ENCODE results near the gene PAPSS2.
"Not testable (repeated sequence)": the region's sequence is repeated elsewhere in the genome, so short reads cannot be mapped to it uniquely, and the experiment has no call there.

PAPSS2 gene

DNA sequence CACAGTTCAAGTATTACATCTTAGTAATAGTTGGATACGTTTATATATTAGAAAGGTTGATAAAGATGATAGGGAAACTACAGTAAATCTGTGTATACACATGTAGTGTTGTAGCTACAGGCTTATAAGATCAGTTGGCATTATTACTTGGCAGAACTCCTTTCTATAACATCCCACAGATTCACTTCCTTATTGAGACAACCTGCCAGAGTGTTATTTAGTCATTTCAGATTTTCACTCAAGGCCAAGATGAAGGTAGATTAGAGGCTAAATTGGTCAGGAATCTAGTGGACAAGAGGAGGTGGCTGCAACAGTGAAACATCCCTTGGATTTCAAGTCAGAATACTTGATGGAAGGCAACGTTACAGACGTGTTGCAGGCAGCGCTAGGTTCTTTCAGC is 63.0 kb downstream of the PAPSS2 start:
- Mint-ChIP-seq H3K4me1 (ENCODE audit: low read depth) (no peaks in the 10 kb centered on the region), H3K27ac (no peak overlapping the region), H3K9me3 (no peaks in the 10 kb centered on the region), H3K4me3 (no peak overlapping the region), H3K27me3 (ENCODE audit: low read depth) (peaks cover 19% of the 10 kb centered on the region), H3K36me3 (ENCODE audit: low read depth) (no peaks in the 10 kb centered on the region)

DNA sequence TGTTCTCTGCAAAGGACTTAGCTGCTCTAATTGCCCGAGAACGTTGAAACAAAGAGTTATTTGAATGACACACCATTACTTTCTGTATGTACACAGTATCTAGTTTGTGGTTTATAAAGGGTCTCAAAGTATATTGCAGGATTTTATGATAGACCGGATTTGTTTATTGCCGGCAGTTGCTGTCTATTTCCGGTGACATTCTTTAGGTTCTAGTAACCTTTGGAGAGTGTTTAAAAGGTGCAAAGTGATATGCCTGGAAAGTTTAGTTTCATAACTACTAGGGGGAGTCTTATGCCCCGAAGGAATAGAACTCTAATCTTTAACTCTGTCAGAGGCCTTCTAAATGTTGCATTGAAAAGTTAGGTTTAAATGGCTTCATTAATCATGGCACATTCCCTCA is 63.8 kb downstream of the PAPSS2 start:
- Mint-ChIP-seq H3K27ac (no peak overlapping the region), H3K36me3 (ENCODE audit: low read depth) (no peaks in the 10 kb centered on the region), H3K9me3 (no peaks in the 10 kb centered on the region), H3K4me1 (ENCODE audit: low read depth) (no peaks in the 10 kb centered on the region), H3K27me3 (ENCODE audit: low read depth) (peaks cover 19% of the 10 kb centered on the region), H3K4me3 (no peak overlapping the region)

DNA sequence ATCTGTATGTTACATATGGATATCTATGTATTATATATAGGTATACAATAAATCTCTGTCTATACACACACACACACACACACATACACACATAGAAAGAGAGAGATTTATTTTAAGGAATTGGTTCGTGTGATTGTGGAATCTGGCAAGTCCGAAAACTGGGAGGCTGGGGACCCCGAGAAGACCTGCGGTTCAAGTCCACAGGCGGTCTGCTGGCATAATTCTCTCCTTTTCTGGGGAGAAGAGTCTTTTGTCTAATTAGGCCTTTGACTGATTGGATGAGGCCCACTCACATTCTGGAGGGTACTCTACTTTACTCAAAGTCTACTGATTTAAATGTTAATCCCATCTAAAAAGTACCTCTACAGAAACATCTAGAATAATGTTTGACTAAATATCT is 65.1 kb downstream of the PAPSS2 start:
- Mint-ChIP-seq H3K36me3 (ENCODE audit: low read depth) (no peaks in the 10 kb centered on the region), H3K27ac (no peak overlapping the region), H3K27me3 (ENCODE audit: low read depth) (peaks cover 22% of the 10 kb centered on the region), H3K4me1 (ENCODE audit: low read depth) (no peaks in the 10 kb centered on the region), H3K4me3 (no peak overlapping the region), H3K9me3 (no peaks in the 10 kb centered on the region)

DNA sequence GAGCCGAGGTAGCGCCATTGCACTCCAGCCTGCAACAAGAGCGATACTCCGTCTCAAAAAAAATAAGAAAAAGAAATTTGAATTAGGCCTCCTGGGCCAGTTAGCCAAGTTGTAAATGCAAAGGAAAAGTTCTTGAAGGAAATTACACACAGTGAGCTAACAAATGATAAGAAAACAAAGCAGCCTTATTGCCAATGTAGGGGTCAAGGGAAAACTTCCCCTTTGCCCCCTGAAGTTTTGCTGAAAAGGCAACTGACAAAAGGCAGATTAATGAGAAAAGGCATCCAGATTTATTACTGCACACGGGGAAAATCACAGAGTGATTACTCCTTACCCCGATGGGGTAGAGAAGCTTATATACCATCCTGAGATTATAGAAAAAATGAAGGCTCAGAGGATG is 70.3 kb downstream of the PAPSS2 start:
- Mint-ChIP-seq H3K27me3 (ENCODE audit: low read depth) (peaks cover 21% of the 10 kb centered on the region), H3K9me3 (no peaks in the 10 kb centered on the region), H3K27ac (no peak overlapping the region), H3K4me3 (no peak overlapping the region), H3K4me1 (ENCODE audit: low read depth) (no peaks in the 10 kb centered on the region), H3K36me3 (ENCODE audit: low read depth) (no peaks in the 10 kb centered on the region)

DNA sequence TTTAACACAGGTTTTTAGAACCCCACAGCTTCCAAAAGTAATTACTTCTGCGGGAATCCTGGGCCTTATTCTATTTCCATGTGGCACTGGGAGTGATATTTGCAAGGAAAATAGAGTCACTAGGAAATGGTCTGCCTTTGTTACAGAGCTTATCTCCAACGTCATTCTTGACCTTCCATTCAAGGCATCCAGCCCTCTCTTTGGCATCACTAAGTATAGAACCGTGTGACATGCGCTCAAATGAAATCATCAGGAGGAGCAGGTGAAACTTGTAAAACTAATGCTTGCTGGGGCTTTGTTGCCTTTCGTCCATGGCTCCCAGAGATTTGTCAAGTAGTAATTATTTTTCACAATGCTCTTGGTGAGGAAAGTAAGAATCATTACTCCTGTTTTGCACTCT is 73.4 kb downstream of the PAPSS2 start:
- H3K4me1 Mint-ChIP-seq (ENCODE audit: low read depth) = no peaks in the 10 kb centered on the region
- H3K36me3 Mint-ChIP-seq (ENCODE audit: low read depth) = no peaks in the 10 kb centered on the region
- H3K27me3 Mint-ChIP-seq (ENCODE audit: low read depth) = peaks cover 31% of the 10 kb centered on the region
- H3K9me3 Mint-ChIP-seq = no peaks in the 10 kb centered on the region
- H3K27ac Mint-ChIP-seq = no peak overlapping the region
- no peak overlapping the region for H3K4me3 Mint-ChIP-seq

DNA sequence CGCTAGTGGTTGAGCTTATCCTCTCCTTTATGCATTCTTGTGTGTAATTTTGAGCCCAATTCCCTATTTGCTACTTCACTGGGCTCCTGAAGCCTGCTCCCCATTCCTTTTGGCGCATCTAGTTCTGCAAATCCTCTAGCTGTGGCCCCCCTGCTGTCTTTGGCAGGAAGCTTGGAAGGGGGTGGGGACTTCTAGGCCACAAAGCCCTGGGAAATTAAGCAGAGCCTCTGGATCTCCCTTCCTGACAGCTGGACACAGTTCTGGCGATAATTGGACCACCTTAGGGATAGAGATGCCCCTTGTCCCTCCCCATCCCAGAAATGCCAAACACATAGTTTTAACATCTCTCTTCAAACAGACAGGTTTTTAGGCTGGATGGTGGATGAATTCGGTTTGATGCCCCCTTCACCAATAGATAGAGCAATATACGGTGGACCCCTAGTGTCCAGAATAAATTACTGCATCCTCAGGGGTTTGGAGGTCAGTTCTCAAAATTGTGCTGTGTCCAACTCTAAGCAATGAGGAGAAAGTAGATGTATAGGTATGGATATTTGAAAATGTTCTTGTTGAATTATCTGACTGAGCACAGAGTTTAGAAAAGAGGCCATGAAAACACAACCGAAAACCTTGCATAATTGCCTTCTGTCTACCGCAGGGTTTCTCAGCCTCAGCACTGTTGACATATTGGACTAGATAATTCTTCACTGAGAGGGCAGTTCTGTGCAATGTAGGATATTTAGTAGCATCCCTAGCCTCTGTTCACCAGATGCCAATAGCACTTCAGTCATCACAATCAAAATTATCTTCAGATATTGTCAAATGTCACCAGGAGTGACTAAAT is 75.5 kb downstream of the PAPSS2 start:
- peaks cover 32% of the 10 kb centered on the region for H3K27me3 Mint-ChIP-seq (ENCODE audit: low read depth)
- no peaks in the 10 kb centered on the region for H3K4me1 Mint-ChIP-seq (ENCODE audit: low read depth)
- H3K27ac Mint-ChIP-seq = no peak overlapping the region
- H3K4me3 Mint-ChIP-seq = no peak overlapping the region
- no peaks in the 10 kb centered on the region for H3K9me3 Mint-ChIP-seq
- H3K36me3 Mint-ChIP-seq (ENCODE audit: low read depth) = no peaks in the 10 kb centered on the region

DNA sequence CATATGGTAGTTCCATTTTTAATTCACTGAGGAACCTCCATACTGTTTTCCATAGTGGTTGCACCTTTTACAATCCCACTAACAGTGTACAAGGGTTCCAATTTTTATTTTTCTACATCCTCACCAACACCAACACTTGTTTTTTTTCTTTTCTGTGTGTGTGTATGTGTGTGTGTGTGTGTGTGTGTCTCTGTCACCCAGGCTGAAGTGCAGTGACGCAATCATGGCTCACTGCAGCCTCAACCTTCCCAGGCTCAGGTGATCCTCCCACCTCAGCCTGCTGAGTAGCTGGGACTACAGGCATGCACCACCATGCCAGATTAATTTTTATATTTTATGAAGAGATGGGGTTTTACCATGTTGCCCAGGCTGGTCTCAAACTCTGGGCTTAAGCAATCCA is 78.6 kb downstream of the PAPSS2 start:
- peaks cover 25% of the 10 kb centered on the region for H3K27me3 Mint-ChIP-seq (ENCODE audit: low read depth)
- H3K4me1 Mint-ChIP-seq (ENCODE audit: low read depth); H3K9me3 Mint-ChIP-seq; H3K36me3 Mint-ChIP-seq (ENCODE audit: low read depth); H3K27ac Mint-ChIP-seq; H3K4me3 Mint-ChIP-seq: not testable (repeated sequence)

DNA sequence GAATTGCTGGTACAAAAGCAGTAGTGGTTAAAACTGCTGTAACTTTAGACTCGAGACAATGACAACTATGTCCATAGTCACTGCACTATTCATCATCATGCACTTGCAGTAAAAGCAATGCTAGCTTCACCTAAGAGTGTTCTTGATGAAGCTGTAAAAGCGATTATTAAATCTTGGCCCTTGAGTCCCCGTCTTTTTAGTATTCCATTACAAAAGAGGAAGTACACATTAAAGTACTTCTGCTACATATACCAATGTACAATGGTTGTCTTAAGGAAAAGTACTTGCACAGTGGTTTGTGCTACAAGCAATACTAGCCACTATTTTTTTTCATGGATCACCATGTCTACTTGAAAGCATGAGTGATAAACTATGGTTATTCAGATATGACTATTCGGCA is 80.0 kb downstream of the PAPSS2 start:
- Mint-ChIP-seq H3K4me1 (ENCODE audit: low read depth) (no peaks in the 10 kb centered on the region), H3K36me3 (ENCODE audit: low read depth) (no peaks in the 10 kb centered on the region), H3K4me3 (no peak overlapping the region), H3K27ac (no peak overlapping the region), H3K9me3 (no peaks in the 10 kb centered on the region), H3K27me3 (ENCODE audit: low read depth) (peaks cover 17% of the 10 kb centered on the region)

DNA sequence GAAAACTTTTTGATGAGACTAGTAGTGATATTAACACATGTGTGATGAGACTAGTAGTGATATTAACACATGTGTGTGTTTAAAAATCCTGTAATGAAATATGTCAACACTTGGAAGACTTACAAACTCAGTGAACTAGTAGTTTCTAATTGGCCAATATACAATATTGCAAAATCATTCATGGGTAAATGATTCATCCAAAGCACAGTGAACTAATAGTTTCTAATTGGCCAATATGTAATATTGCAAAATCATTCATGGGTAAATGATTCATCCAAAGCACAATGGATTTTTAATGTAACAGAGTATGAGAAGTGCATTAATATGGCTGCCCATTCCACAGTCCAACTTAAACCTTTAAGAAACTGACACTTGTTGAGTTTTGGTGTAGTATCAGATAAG is 80.6 kb downstream of the PAPSS2 start:
- H3K27me3 Mint-ChIP-seq (ENCODE audit: low read depth) = peaks cover 11% of the 10 kb centered on the region
- no peak overlapping the region for H3K27ac Mint-ChIP-seq
- H3K36me3 Mint-ChIP-seq (ENCODE audit: low read depth) = no peaks in the 10 kb centered on the region
- no peak overlapping the region for H3K4me3 Mint-ChIP-seq
- H3K4me1 Mint-ChIP-seq (ENCODE audit: low read depth) = no peaks in the 10 kb centered on the region
- no peaks in the 10 kb centered on the region for H3K9me3 Mint-ChIP-seq

DNA sequence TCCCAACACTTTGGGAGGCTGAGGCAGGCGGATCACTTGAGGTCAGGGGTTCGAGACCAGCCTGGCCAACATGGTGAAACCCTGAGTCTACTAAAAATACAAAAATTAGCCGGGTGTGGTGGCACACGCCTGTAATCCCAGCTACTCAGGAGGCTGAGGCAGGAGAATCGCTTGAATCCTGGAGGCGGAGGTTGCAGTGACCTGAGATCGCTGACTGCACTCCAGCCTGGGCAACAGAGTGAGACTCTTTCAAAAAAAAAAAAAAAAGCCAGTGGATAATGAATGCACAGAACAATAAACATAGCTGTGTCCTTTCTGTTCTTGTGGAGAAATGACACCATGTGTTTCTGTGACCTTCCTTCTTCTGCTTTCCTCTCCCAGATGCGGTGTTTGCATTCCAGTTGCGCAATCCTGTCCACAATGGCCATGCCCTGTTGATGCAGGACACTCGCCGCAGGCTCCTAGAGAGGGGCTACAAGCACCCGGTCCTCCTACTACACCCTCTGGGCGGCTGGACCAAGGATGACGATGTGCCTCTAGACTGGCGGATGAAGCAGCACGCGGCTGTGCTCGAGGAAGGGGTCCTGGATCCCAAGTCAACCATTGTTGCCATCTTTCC is 83.4 kb downstream of the PAPSS2 start:
- H3K4me1 Mint-ChIP-seq (ENCODE audit: low read depth); H3K27me3 Mint-ChIP-seq (ENCODE audit: low read depth); H3K36me3 Mint-ChIP-seq (ENCODE audit: low read depth); H3K4me3 Mint-ChIP-seq; H3K9me3 Mint-ChIP-seq; H3K27ac Mint-ChIP-seq: not testable (repeated sequence)

DNA sequence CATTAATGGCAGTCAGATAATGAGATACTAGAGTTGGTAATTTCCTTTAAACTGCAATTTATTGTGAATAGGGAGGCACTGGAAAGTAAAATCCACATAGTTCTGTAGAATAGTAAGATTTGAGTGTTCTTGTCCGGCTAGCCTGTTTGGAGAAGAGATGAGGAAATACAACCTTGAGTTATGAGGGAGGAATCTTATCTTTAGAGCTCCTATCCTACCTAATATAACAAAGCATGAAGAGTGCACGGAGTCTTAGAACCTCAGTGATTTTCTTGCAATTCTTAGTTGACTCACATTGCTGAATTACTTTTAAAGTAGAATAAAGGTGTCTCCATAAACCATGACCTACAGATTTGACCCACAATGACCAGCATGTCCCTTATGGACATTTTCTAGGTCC is 84.9 kb downstream of the PAPSS2 start:
- Mint-ChIP-seq H3K4me3 (no peak overlapping the region), H3K4me1 (ENCODE audit: low read depth) (no peaks in the 10 kb centered on the region), H3K27me3 (ENCODE audit: low read depth) (peaks cover 4% of the 10 kb centered on the region), H3K36me3 (ENCODE audit: low read depth) (peaks cover 2% of the 10 kb centered on the region), H3K27ac (no peak overlapping the region), H3K9me3 (no peaks in the 10 kb centered on the region)

DNA sequence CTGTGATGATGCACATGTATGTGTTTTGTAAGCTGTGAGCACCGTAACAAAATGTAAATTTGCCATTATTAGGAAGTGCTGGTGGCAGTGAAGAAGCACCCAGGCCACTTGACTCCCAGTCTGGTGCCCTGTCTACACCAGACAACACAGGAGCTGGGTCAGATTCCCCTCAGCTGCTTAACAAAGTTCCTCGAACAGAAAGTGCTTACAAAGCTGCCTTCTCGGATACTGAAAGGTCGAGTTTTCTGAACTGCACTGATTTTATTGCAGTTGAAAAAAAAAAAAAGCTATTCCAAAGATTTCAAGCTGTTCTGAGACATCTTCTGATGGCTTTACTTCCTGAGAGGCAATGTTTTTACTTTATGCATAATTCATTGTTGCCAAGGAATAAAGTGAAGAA is 87.2 kb downstream of the PAPSS2 start:
- Mint-ChIP-seq H3K4me3 (no peak overlapping the region), H3K4me1 (ENCODE audit: low read depth) (peaks cover 3% of the 10 kb centered on the region), H3K36me3 (ENCODE audit: low read depth) (peaks cover 2% of the 10 kb centered on the region), H3K27ac (no peak overlapping the region), H3K27me3 (ENCODE audit: low read depth) (no peaks in the 10 kb centered on the region), H3K9me3 (no peaks in the 10 kb centered on the region)

DNA sequence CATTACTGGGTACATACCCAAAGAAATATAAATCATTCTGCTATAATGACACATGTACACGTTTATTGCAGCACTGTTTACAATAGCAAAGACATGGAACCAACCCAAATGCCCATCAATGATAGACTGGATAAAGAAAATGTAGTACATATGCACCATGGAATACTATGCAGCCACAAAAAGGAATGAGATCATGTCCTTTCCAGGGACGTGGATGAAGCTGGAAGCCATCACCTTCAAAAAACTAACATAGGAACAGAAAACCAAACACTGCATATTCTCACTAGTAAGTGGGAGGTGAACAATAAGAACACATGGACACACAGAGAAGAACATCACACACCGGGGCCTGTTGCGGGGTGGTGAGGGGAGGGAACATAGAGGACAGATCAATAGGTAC is 88.6 kb downstream of the PAPSS2 start:
- H3K9me3 Mint-ChIP-seq; H3K27ac Mint-ChIP-seq; H3K27me3 Mint-ChIP-seq (ENCODE audit: low read depth); H3K36me3 Mint-ChIP-seq (ENCODE audit: low read depth); H3K4me3 Mint-ChIP-seq; H3K4me1 Mint-ChIP-seq (ENCODE audit: low read depth): not testable (repeated sequence)

DNA sequence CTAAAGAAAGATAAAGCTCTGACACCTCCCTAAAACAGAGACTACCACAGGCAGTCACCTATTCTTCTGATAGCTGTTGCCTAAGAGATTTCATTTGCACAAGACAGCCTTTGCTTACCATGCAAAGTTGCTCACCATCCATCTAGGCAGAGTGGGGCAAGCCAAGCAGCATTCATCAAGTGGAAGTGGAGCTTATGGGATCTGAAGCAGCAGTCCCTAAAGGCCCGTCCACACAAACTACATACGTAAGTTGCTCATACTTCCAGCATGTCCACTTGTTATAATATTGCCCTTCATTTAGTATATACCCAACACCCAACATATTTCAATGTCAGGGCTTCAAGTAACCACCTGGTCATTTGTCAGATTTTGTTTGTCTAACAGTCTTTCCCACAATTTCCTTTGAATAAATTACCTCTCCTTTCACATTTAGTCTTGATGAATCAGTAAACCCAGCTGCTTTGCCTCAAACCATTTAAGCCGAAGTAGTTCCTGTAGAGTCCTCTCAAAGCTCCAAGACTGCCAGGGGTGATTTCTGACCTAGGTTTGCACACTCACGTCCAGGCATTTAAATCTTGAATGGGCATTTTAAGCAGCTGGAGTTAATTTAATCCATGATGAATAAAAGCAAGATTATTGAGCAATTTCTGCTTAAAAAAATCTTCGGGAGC is 90.5 kb downstream of the PAPSS2 start:
- H3K4me1 Mint-ChIP-seq (ENCODE audit: low read depth) = peaks cover 6% of the 10 kb centered on the region
- H3K27ac Mint-ChIP-seq = no peak overlapping the region
- H3K4me3 Mint-ChIP-seq = no peak overlapping the region
- no peaks in the 10 kb centered on the region for H3K9me3 Mint-ChIP-seq
- H3K27me3 Mint-ChIP-seq (ENCODE audit: low read depth) = no peaks in the 10 kb centered on the region
- H3K36me3 Mint-ChIP-seq (ENCODE audit: low read depth) = peaks cover 15% of the 10 kb centered on the region

DNA sequence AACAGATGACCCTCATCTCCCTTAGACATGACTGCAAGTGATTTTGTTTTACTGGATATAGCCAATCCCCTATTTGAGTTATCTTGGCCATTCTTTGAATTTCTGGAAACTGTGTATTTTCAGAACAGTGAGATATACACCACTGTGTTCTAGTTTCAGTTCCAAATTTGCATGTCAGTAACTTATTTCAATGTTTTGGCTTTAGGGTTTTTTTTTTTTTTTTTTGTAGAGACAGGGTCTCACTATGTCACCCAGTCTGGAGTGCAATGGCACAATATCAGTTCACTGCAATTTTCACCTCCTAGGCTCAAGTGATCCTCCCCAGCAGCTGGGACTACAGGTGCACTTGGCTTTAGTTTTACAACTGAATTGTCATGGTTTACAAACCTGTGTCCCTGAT is 91.1 kb downstream of the PAPSS2 start:
- H3K27me3 Mint-ChIP-seq (ENCODE audit: low read depth) = no peaks in the 10 kb centered on the region
- H3K4me1 Mint-ChIP-seq (ENCODE audit: low read depth) = peaks cover 6% of the 10 kb centered on the region
- peaks cover 17% of the 10 kb centered on the region for H3K36me3 Mint-ChIP-seq (ENCODE audit: low read depth)
- H3K27ac Mint-ChIP-seq = no peak overlapping the region
- H3K4me3 Mint-ChIP-seq = no peak overlapping the region
- H3K9me3 Mint-ChIP-seq = no peaks in the 10 kb centered on the region
